GM12892 (cell line): Measurements from ENCODE around the gene MUS81.

Experiments
- DNase-seq: peaks from one replicate; pipeline ENCODE4 v3.0.0; 2011; ENCODE audit not compliant: insufficient read length
- FAIRE-seq: peaks from 2 replicates; lab custom pipeline; 2011; peaks lifted over from hg19 to GRCh38; lab: Jason Lieb, UNC
- POLR2A ChIP-seq: IDR thresholded peaks from 2 replicates; pipeline ENCODE4 v1.6.1; 2011; ENCODE audit warnings: low read depth, low read length, control low read depth
- POLR2AphosphoS5 ChIP-seq: IDR thresholded peaks from 2 replicates; pipeline ENCODE4 v1.6.1; 2011; ENCODE audit warnings: low read depth, low read length, control low read depth
- TAF1 ChIP-seq: IDR thresholded peaks from 2 replicates; pipeline ENCODE4 v1.6.1; 2011; ENCODE audit warnings: low read depth, mild to moderate bottlenecking, control low read depth, low read length, borderline replicate concordance

Gene MUS81

DNA sequence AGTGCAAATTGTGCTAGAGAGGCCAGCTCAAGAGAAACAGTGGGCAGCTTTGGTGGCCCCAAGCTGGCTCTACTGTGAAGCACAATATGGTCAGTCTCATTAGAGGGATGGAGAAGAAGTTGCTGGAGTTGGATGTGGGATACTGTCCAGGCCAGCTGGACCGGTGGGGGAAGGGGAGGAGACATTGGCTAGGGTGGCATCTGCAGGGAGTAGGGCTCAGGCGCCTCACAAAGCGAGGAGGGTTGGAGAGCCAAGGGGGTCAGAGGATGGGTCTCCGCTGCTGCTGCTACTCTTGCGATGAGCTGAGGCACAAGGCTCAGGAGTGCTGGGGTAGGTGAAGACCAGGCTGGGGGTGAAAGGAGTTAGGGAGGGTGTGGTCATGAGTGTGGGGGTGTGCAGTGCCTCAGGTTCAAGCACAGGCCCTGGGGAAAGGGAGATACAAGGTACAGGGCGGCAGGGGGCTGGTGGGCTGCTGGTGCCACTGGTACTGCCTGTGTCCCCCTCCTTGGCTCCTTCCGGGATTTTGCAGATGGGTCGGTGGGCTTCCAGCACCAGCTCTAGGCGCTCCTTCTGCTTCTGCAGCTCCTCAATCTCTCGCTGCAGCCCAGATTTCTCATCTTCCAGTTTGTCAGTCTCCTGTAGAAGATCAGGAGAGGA lies 32.6 kb downstream of the MUS81 start:
- TF ChIP-seq POLR2AphosphoS5 (0 out of 2 replicates have a peak, but pooled peaks have one; percentile 27), POLR2A (no peak; the same call in 1 of the 2 replicates)
- FAIRE-seq, result no peak
- no peak for DNase-seq

DNA sequence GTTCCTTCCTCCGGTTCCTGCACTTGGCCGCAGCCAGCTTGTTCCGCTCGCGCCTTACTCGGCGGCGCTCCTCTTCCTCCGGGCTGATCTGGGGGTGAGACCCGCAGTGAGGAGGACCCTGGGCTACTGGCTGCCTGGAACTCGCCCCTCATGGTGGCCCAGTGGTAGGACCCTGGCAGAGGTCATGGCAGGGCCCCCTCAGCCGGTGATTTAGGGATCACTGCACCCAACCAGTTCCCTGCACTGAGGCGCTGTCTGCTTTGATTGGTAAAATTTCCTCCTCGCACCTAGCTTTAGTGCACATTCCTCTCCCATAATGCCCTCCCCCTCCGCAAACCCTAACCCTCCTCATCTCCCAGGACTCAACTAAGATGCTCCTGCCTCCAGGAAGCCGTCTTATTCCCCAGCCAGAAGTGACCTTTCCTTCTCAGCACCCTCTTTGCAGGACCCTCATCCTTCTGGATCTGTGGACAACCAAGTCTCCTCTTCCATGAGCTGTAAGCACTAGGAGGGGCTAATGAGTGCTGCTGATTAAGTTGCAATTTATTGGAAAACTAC lies 33.9 kb downstream of the MUS81 start:
- FAIRE-seq (peak; percentile 89), DNase-seq (no peak)
- peak; percentile 66; the same call in 1 of the 2 replicates for TF ChIP-seq POLR2A
- TF ChIP-seq TAF1, result no peak
- peak; percentile 68; the same call in 1 of the 2 replicates for TF ChIP-seq POLR2AphosphoS5

DNA sequence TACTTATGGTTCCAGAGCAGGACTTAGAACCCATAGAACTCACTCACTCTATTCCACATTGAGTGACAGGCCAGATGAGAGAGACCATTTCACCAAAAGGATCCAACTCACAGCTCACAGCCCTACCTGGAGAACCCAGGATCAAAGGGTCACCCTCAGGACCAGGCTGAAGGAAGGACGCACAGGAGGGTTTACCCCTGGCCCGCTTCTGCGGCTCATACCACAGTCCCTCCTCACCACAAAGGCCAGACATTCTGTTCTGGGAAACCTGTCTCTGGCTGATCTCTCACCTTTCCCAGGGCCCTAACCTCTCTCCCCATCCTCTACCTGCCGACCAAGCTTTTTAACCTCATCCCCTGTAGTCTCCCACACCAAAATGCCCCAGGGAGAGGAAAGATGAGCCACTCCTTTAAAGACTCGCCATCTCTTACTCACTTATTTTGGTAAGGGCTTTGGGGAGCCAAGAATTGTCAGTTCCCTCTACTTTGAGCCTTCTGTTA lies 35.3 kb downstream of the MUS81 start:
- TF ChIP-seq TAF1, result no peak
- DNase-seq, result no peak
- FAIRE-seq, result no peak

DNA sequence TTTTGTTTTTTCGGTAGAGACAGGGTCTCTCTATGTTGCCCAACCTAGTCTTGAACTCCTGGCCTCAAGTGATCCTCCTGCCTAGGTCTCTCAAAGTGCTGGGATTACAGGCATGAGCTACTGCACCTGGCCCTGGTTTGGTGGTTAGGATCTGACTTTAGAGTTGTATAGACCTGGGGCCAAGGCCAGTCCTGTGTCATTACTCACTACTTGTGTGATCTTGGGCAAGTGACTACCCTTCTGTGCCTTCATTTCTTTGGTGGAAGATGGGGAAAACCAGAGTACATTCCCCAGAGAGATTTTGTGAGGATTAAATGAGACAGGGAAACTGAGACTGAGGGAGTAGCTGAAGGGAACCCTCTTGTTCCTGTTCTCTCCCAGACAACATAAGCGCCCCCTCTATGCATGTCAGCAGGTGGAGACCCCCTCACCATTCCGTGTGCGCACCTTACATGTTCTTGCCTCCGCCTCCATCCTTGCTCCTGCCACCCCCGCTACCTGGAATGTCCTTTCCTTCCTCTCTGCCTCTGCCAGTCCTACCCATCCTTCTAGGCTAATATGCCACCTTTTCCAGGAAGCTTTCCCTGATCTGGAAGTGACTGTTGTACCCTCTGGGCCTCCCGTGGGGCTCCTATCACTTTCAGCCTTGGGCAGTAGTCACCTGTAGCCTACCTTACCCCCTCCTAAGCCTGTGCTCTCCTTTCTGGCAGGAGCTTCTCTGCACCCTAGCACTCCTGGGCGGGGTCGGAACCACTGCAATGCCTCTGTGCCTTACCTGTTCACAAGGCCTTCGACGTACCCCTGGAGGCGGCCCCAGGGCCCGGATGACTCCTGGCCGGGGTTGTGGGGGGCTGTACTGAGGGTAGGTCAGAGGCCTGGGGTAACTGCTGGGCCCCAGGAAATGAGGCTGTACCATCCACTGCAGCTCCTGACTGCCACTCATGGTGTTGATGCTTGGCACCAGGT lies 36.1 kb downstream of the MUS81 start:
- no peak for FAIRE-seq
- no peak for DNase-seq
- TF ChIP-seq POLR2AphosphoS5 (no peak), TAF1 (no peak), POLR2A (no peak)

DNA sequence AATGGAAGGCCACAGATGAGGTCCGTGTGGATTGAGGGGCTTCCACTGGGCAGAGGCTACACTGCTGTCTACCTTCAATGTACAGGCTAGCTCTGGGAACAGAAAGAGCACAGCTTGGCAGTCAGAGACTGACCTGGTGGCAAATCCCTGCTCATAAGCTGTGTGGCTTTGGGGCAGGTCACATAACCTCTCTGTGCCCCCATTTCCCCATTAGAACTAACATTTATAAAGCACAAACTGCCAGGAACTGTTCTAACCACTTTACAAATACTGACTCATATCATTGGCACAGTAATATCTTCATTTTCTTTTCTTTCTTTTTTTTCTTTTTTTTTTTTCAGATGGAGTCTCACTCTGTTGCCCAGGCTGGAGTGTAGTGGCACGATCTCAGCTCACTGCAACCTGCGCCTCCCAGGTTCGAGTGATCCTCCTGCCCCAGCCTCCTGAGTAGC lies 36.8 kb downstream of the MUS81 start:
- FAIRE-seq, result no peak
- TF ChIP-seq POLR2AphosphoS5 (no peak), POLR2A (no peak), TAF1 (no peak)
- DNase-seq, result no peak

DNA sequence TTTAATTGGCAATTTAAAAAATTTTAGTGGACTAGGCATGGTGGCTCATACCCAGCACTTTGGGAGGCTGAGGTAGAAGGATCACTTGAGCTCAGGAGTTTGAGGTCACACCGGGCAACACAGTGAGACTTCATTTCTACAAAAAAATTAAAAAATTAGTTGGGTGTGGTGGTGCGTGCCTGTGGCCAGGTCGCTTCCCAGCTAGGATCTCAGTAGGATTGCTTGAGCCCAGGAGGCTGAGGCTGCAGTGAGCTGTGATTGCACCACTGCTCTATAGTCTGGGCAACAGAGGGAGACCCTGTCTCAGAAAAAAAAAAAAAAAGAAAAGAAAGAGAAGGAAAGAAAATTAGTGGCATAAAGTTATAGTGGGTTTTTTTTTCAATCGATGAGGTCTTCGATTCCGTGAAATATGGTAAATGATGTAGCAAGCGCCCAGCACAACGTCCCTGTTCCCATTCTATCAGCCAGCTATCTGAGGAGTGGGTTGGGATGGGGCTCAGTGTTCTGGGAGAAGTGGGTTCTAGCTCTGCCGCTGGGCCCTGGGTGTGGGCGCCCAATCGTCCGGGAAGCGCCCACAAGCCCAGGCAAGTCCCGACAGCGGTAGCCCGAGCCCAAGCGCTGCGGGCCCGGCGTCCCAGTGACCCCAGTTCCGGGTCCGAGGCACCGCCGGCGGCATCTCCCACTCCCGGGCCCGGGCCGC lies 38.6 kb downstream of the MUS81 start:
- FAIRE-seq (no peak), DNase-seq (no peak)
- TF ChIP-seq POLR2A (no peak), POLR2AphosphoS5 (no peak), TAF1 (no peak)

DNA sequence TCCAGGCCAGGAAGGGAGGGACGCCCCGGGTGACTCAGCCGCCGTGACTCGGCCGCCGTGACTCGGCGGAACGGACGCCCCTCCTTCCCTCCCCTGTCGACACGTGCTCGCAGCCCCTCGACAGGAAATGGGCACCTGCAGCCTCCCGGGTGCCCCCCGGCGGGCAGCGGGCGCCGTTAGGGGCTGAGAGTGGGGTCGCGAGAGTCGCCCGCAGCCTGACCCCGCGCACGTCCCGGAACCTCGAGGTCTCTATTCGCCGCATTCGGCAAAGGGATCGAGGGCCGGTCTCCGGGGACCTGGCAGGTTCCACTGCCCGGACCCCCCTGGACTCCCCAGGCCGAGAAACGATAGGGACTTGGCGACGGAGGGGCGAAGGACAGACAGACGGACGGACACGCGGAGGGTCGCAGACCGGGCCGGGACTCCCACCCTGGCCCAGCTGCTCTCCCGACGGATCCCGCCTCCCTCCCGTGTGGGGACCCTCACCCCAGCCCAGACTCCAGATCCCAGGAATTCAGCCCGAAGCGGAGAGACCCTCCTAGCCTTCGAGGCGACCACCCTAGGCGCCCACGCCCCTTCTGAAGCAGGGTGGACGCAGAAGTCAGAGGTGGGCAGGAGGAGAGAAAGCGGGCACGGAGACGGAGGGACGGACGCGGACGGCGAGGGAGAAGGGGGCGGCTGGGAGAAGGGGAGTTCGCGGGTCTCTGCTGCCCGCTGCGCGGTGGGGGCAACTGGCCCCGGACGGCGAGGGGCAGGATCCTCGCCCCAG lies 39.3 kb downstream of the MUS81 start:
- FAIRE-seq (no peak), DNase-seq (no peak)
- TF ChIP-seq TAF1, result no peak
- no peak for TF ChIP-seq POLR2AphosphoS5
- no peak for TF ChIP-seq POLR2A

DNA sequence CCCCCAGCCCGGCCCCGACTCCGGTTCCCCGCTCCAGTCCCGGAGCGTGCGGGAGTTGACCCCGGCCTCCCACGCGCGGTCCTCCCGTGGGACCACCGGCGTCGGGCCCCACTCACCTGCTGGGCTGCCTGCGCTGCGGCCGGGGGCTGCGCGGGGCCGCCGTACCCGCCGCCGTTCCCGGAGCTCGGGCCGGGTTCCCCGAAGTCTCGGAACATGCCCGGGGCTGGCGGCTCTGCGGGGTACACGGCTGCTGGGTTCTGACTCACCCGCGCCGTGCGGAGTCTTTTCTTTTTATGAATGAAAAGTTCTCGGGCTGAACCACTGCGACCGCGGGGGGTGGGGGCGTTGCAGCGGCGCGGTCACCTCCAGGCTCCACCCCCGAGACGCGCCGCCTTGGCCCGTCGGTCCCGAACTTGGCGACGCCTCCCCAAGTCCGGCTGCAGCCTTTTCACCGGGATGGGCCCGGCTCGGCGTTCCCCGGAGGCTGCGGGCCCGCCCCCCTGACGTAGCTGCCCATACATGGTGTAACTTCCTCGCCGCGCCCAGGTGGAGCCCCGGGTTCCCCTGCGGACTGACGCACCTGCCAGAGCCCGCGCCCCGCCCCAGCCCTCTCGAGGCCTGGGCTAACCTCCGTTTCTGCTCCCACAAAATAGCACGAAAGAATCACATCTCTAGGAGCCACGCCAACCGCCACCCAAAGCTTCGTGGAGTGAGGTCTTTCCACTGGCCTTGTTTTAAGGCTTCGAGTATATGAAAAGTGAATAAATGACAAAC lies 40.1 kb downstream of the MUS81 start, which contains the start of gene FOSL1:
FOSL1 (minus strand) TSS at position 264 of the 774 bp plus-strand sequence; CDS start at position 215, 49 bp downstream.
- TF ChIP-seq POLR2A (peak; percentile 33; the same call in 1 of the 2 replicates), POLR2AphosphoS5 (no peak)
- DNase-seq, result peak; percentile 89
- FAIRE-seq, result peak; percentile 30

DNA sequence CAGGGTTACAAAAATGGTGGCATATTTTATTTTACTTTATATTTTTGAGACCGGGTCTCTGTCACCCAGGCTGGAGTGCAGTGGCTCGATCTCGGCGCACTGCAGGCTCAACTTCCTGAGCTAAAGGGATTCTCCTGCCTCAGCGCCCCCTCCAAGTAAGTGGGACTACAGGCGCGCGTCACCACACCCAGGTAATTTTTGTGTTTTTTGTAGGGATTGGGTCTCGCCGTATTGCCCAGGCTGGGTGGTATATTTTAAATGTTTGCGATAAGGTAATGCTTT lies 40.6 kb downstream of the MUS81 start:
- no peak for FAIRE-seq
- TF ChIP-seq TAF1, result no peak
- no peak for TF ChIP-seq POLR2AphosphoS5
- no peak for TF ChIP-seq POLR2A
- DNase-seq, result no peak

DNA sequence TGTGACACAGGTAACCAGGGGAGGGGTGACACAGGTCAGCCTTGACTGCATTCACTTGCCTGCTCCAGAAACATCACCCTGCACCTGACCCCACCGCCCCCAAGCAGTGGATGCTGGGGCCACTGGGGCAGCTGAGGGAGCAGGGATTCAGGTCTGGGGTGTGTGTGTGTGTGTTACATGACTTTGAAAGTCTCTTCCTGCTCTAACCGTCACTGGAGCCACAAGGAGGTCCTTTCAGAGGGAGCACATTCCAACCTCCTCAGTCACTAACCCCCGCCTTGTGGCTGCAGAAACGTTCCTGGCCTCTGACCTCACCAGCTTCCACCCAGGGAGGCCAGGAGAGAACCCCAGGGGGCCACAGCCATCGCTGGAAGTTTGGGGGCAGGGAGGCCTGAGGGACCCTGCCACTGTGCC lies 42.8 kb downstream of the MUS81 start:
- TF ChIP-seq POLR2AphosphoS5 (no peak), TAF1 (no peak), POLR2A (no peak)
- FAIRE-seq (no peak), DNase-seq (no peak)
